Measurements from ENCODE around the gene TUFT1. TPM values are rescaled to one million over a fixed set of nuclear protein-coding genes. Genes with fewer than 3 reads are reported as not detected.

Gene TUFT1
- total and polyA plus RNA-seq, 2 of the 4 experiments (the other 2 are of a cell fraction) = 21.2 to 30.3 TPM

DNA sequence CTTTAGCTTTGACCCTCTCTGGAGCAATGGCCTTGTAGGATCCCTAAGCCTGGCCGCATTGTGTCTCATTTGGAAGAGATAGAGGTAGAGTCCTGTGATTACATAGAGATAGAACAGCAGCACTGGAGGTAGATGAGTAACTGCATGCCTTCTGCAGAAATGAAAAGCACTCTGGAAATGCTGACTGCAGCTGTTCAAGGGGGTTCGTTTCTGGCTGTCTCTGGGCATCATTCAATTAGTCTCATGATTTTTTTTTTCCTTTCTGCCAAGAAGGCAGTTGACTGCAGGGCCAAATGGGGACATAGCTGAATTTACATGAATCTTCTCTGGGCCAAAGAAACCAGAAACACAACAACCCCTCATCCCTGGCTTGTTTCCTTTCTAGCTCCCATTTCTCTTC is 43.7 kb downstream of the TUFT1 start:
- peaks cover 6% of the 10 kb centered on the region for H3K4me1 ChIP-seq (ENCODE audit: control insufficient read depth, insufficient read depth, low read length)
- ChIA-PET POLR2A (ENCODE audit: unreplicated experiment) (no interaction called here), CTCF (interaction anchor here (0.6 kb wide), 1 partner anchor 224 kb away, joined by 4 read pairs; no protein-coding TSS in a partner anchor)
- no peak for DNase-seq
- H3K9me1 ChIP-seq (ENCODE audit: insufficient read depth, low read length) = no peaks in the 10 kb centered on the region; the same call in 1 of the 2 replicates
- dilution Hi-C loops (cut with HindIII; ENCODE audit: low sequenced_read_pairs, unreplicated experiment) = no loop called here
- H3K36me3 ChIP-seq (ENCODE audit: control insufficient read depth, insufficient read depth, low read length) = peaks cover 23% of the 10 kb centered on the region
- no peaks in the 10 kb centered on the region for H3K27me3 ChIP-seq (ENCODE audit: control insufficient read depth, insufficient read depth, low read length)
- no TSS peak for BruUV-seq (replicated peaks)
- in situ Hi-C loops (cut with MboI; ENCODE audit: low sequenced_read_pairs) = no loop called here
- H3K9ac ChIP-seq (ENCODE audit: low read depth, low read length) = no peak overlapping the region
- H3K23ac ChIP-seq (ENCODE audit: low read depth, low read length) = no peak overlapping the region
- no peak overlapping the region for H2AK5ac ChIP-seq (ENCODE audit: low read depth, low read length)
- no peaks in the 10 kb centered on the region for H4K20me1 ChIP-seq (ENCODE audit: insufficient read depth, low read length)
- no peak overlapping the region for H3K56ac ChIP-seq (ENCODE audit: extremely low read depth, insufficient read depth, low read length)
- H2BK15ac ChIP-seq (ENCODE audit: low read depth, low read length) = no peak overlapping the region
- no peak overlapping the region for H2BK20ac ChIP-seq (ENCODE audit: low read depth, low read length)
- H3K79me1 ChIP-seq (ENCODE audit: low read depth in 1 of 2, low read length in 2 of 2) = no peaks in the 10 kb centered on the region
- no peak overlapping the region for H4K8ac ChIP-seq (ENCODE audit: low read depth in 2 of 2, low read length in 2 of 2)
- no peak overlapping the region for H2AK9ac ChIP-seq (replicated peaks; ENCODE audit: low read depth, low read length, poor library complexity)
- no peak overlapping the region for H4K91ac ChIP-seq (ENCODE audit: insufficient read depth, low read depth, low read length)
- no peak overlapping the region for H3K14ac ChIP-seq (replicated peaks; ENCODE audit: low read depth, low read length)
- no CpG with 5 or more reads among the region's 2 CpGs for WGBS, 2 experiments (ENCODE audit: extremely low coverage in 2 of 2, insufficient read length in 1 of 2)
- H3K18ac ChIP-seq (ENCODE audit: low read depth, low read length) = no peak overlapping the region
- H3K4me3 ChIP-seq (ENCODE audit: insufficient read depth, low read depth, low read length) = no peak overlapping the region
- H3K4me2 ChIP-seq (ENCODE audit: low read depth, low read length) = no peak overlapping the region
- H3K27ac ChIP-seq (ENCODE audit: insufficient read depth, low read length) = no peak overlapping the region
- no peak overlapping the region for H3K4ac ChIP-seq (ENCODE audit: low read depth, low read length)
- no peak overlapping the region for H4K5ac ChIP-seq (ENCODE audit: low read depth, low read length)
- intact Hi-C loops (cut with micrococcal nuclease) = no loop called here
- H3K9me3 ChIP-seq (ENCODE audit: control insufficient read depth, insufficient read depth, low read length) = no peaks in the 10 kb centered on the region
- no peak overlapping the region for H2BK5ac ChIP-seq (ENCODE audit: low read depth, low read length, poor library complexity, severe bottlenecking)
- H2BK120ac ChIP-seq (ENCODE audit: low read depth, low read length) = no peak overlapping the region
- TF ChIP-seq MAZ (IDR thresholded peaks at IDR 0.05; ENCODE audit: borderline replicate concordance, low read depth, low read length) (no peak), POLR2A (IDR thresholded peaks at IDR 0.05; ENCODE audit: low read depth, low read length) (no peak), MAFK (IDR thresholded peaks at IDR 0.05; ENCODE audit: low read depth, low read length) (peak; percentile 29; the same call in 1 of the 2 replicates), RAD21 (IDR thresholded peaks at IDR 0.05; ENCODE audit: low read length) (no peak)
- H2AFZ ChIP-seq (replicated peaks; ENCODE audit: low read length, poor library complexity) = no peak overlapping the region
- ATAC-seq (ENCODE audit: low read depth) = 0 out of 2 replicates have a peak, but pooled peaks have one; percentile 16
